IPS DF 6.9 (cell line): Measurements from ENCODE around the gene ECSIT.
"Not testable (repeated sequence)": the region's sequence is repeated elsewhere in the genome, so short reads cannot be mapped to it uniquely, and the experiment has no call there.

Experiments used
- DNase-seq: peaks from one replicate; pipeline ENCODE4 v3.0.0-alpha.2; 2013; ENCODE audit warnings: low read depth, low spot score
- H3K27ac ChIP-seq: one replicate; pipeline ENCODE4 v1.5.1; 2013; ENCODE audit warnings: low read length, control low read depth
- H3K27me3 ChIP-seq: 2 replicates; pipeline ENCODE4 v1.6.1; 2013; ENCODE audit warnings: mild to moderate bottlenecking, low read length; ENCODE audit not compliant: control insufficient read depth, insufficient read depth
- H3K36me3 ChIP-seq: 2 replicates; pipeline ENCODE4 v1.6.1; 2013; ENCODE audit warnings: low read length; ENCODE audit not compliant: control insufficient read depth, insufficient read depth
- H3K4me1 ChIP-seq: 2 replicates; pipeline ENCODE4 v1.6.1; 2013; ENCODE audit warnings: low read length; ENCODE audit not compliant: control insufficient read depth, insufficient read depth
- H3K4me3 ChIP-seq: 2 replicates; pipeline ENCODE4 v1.5.1; 2013; ENCODE audit warnings: mild to moderate bottlenecking, low read length
- H3K9me3 ChIP-seq: 2 replicates; pipeline ENCODE4 v1.6.1; 2013; ENCODE audit warnings: low read length, inconsistent platforms; ENCODE audit not compliant: control insufficient read depth, insufficient read depth
- WGBS: extraction: QIAGEN DNeasy Blood & Tissue Kit; methylation state at CpG from one replicate; pipeline ENCODE4 v1.1.7; 2013; ENCODE audit warnings: mixed read lengths, missing lambda C conversion rate; ENCODE audit not compliant: insufficient read length, insufficient coverage; 5-methylcytosine and 5-hydroxymethylcytosine counted together

Gene ECSIT

DNA sequence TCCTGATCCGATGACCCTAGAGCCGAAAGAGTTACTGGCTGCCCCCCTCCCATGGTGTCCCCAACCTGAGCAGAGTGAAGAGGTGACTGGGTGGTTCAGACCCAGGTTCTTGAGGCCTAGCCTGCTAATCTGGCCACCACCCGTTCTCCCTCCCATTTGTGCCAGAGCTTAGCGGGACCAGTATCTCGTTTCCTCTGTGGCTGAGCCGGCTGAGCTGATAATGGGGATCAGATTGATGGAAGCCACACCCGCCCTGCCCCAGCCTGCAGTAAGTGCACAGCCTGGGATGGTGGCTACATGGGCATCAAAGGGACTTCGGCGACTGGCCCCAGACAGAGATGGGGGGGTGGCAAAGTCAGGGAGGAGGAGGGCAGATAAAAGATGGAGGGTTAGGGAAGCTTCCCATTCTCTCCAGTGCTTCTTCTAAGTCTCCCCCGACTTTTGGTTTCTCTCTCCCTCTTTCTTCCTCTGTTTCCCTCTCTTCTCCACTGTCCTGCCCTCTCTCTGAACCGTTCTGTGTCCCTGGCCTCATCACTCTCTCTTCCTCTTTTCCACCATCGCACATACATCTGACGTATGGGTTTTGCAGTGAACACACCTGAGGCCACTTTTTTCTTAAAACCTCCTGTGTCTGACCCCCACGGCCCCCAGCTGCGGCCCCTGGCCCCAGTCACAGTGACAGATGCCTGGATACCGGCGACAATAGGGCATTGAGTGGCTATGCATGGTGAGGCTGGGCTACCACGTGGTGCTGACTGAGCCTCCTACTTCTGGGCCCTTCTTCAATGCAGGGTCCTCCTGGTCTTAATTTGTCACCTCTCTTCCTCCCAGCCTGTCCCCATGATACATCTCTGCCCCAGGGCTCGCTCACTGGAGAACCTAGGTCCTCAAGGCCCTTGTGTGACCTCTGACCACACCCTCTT is 50.5 kb downstream of the ECSIT start:
- no peaks in the 10 kb centered on the region for H3K36me3 ChIP-seq
- H3K27me3 ChIP-seq, result peaks cover 6% of the 10 kb centered on the region; the same call in 1 of the 2 replicates
- no CpG with 5 or more reads among the region's 19 CpGs for WGBS
- H3K9me3 ChIP-seq, result no peaks in the 10 kb centered on the region
- no peak overlapping the region for H3K4me3 ChIP-seq
- no peak for DNase-seq
- H3K4me1 ChIP-seq, result peaks cover 6% of the 10 kb centered on the region; the same call in 1 of the 2 replicates
- H3K27ac ChIP-seq, result no peak overlapping the region

DNA sequence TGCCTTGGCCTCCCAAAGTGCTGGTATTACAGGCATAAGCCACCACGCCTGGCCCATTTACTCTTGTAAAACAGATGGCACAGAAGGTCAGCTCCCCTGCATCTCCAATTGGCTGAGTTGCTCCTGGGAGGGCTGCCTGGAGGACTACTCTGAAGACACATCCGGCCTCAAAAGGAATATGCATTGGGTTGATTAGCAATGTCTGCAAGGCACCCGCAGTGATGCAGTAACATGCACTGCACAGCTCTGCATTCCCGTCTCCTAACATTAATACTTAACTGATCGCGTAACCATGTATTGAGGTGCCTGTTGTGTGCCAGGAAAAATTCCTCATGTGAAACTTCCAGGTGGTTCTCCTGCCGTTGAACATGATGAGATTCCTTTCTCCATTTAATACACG is 53.1 kb downstream of the ECSIT start:
- DNase-seq, result no peak
- Histone ChIP-seq H3K4me1 (0 out of 2 replicates have a peak, but pooled peaks cover 3% of the 10 kb centered on the region), H3K27me3 (no peaks in the 10 kb centered on the region; the same call in 1 of the 2 replicates), H3K9me3 (no peaks in the 10 kb centered on the region), H3K27ac (no peak overlapping the region), H3K36me3 (no peaks in the 10 kb centered on the region), H3K4me3 (no peak overlapping the region)
- WGBS, result no CpG with 5 or more reads among the region's 8 CpGs

DNA sequence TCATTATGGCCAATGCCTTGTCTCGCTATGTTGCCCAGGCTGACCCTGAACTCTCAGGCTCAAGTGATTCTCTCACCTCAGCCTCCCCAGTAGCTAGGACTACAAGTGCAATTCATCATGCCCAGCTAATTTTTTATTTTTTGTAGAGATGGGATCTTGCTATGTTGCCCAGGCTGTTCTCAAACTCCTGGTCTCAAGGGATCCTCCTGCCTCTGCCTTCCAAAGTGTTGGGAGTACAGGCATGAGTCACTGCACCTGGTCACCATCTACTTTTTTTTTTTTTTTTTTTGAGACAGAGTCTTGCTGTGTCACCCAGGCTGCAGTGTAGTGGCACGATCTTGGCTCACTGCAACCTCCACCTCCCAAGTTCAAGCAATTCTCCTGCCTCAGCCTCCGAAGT is 53.6 kb downstream of the ECSIT start:
- H3K27ac ChIP-seq, H3K36me3 ChIP-seq, H3K4me1 ChIP-seq, H3K9me3 ChIP-seq, H3K4me3 ChIP-seq, H3K27me3 ChIP-seq, DNase-seq: not testable (repeated sequence)
- no CpG with 5 or more reads among the region's 3 CpGs for WGBS

DNA sequence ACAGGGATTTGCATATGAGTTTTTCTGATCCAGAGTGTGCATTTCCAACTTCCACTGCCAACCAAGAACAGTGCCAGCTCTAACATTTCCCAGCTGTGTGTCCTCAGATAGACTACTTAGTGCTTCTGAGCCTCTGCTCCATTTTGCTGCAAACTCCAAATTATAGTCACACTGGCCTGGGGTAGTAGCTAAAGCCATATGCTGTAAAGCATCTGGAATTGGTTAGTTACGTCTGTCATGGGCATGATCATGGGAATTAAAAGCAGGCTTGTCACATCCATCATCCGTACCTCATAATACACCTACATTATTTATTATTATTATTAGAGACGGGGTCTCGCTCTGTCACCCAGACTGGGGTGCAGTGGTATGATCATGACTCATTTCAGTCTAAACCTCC is 55.2 kb downstream of the ECSIT start:
- no peak for DNase-seq
- Histone ChIP-seq H3K9me3 (no peaks in the 10 kb centered on the region), H3K36me3 (no peaks in the 10 kb centered on the region), H3K4me3 (no peak overlapping the region), H3K27ac (no peak overlapping the region), H3K27me3 (no peaks in the 10 kb centered on the region), H3K4me1 (no peaks in the 10 kb centered on the region)
- no CpG with 5 or more reads among the region's 4 CpGs for WGBS

DNA sequence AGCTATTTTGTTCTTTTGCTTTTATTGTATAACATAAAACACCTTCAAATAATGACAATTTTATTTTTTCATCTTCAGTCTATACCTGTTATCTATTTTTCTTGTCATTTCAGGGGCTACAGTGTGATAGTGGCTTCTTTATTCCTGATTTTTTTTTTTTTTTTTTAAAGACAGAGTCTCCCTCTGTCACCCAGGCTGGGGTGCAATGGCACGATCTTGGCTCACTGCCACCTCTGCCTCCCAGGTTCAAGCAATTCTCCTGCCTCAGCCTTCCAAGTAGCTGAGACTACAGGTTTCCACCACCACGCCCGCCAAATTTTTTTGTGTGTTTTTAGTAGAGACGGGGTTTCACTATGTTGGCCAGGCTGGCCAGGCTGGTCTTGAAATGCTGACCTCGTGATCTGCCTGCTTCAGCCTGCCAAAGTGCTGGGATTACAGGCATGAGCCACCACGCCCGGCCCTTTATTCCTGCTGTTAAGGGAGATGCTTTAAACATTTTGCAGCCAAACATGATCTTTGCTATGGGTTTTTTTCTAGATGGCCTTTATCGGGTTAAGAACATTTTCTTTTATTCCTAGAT is 60.6 kb downstream of the ECSIT start:
- no CpG with 5 or more reads among the region's 8 CpGs for WGBS
- not testable (repeated sequence) for H3K4me3 ChIP-seq, H3K36me3 ChIP-seq, H3K27ac ChIP-seq, DNase-seq, H3K9me3 ChIP-seq, H3K27me3 ChIP-seq
- peaks cover 11% of the 10 kb centered on the region for H3K4me1 ChIP-seq

DNA sequence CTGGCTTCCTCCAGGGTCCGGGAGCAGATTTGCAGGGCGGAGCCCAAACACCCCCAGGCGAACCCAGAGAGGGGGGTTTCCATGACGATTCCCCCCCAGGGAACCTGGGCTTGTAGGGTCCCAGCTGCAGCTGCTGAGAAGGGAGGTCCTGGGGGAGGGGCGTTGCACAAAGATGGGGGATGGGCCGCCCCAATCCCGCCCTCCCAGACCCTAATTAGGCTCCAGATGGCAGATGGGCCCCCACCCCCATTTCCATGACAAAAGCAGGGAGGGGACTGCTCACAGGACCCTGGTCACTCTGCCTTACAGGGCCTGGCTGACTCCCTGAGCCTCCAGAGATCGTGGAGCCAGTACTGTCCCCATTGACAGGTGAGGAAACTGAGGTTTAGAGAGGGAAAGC is 63.3 kb downstream of the ECSIT start:
- Histone ChIP-seq H3K27me3 (no peaks in the 10 kb centered on the region), H3K36me3 (no peaks in the 10 kb centered on the region), H3K27ac (no peak overlapping the region), H3K4me3 (no peak overlapping the region), H3K9me3 (no peaks in the 10 kb centered on the region), H3K4me1 (peaks cover 11% of the 10 kb centered on the region)
- WGBS, result no CpG with 5 or more reads among the region's 8 CpGs
- DNase-seq, result no peak

DNA sequence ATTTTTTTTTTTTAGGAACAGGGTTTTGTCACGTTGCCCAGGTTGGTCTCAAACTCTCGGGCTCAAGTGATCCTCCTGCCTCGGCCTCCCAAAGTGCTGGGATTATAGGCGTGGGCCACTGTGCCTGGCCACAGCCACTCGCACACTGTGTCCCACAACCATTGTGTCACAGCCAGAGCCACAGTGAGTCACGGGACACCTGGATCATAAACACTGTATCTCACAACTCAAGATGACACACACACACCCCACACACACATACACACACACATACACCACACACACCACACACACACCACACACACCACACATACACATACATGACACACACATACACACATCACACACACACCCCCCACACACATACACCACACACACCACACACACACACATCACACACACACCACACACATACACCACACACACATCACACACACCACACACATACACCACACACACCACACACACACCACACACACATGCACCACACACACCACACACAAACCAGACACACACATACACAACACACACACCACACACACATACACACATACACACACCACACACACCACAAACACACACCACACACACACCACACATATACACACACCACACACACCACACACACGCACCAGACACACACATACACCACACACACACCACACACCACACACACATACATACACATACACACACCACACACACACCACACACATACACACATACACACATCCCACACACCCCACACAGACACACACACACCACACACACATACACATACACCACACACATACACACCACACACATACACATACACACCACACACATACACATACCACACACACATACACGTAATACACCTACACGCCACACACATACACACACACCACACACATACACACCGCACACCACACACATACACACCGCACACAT is 64.3 kb downstream of the ECSIT start:
- Histone ChIP-seq H3K27ac (no peak overlapping the region), H3K36me3 (no peaks in the 10 kb centered on the region), H3K9me3 (no peaks in the 10 kb centered on the region), H3K4me3 (no peak overlapping the region), H3K27me3 (no peaks in the 10 kb centered on the region), H3K4me1 (peaks cover 11% of the 10 kb centered on the region)
- WGBS, result 100% methylated on average over 5 of the region's 11 CpGs
- no peak for DNase-seq

DNA sequence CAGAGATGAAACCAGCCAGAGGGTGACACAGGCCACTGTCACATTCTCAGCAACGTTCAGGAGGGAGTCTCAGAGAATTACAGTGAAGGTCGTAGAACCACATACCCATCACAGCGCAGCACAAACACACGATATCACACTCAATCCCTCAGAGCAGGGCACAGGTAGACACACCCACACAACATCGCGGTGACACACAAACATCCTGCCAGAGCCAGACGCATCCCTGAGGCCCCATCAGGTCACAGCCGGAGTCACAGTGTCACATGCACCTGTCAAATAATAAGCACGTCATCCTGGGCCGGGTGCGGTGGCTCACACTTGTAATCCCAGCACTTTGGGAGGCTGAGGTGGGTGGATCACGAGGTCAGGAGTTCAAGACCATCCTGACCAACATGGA is 65.5 kb downstream of the ECSIT start:
- WGBS, result no CpG with 5 or more reads among the region's 12 CpGs
- Histone ChIP-seq H3K36me3 (no peaks in the 10 kb centered on the region), H3K4me1 (peaks cover 11% of the 10 kb centered on the region), H3K9me3 (no peaks in the 10 kb centered on the region), H3K27ac (no peak overlapping the region), H3K27me3 (no peaks in the 10 kb centered on the region), H3K4me3 (no peak overlapping the region)
- DNase-seq, result no peak

DNA sequence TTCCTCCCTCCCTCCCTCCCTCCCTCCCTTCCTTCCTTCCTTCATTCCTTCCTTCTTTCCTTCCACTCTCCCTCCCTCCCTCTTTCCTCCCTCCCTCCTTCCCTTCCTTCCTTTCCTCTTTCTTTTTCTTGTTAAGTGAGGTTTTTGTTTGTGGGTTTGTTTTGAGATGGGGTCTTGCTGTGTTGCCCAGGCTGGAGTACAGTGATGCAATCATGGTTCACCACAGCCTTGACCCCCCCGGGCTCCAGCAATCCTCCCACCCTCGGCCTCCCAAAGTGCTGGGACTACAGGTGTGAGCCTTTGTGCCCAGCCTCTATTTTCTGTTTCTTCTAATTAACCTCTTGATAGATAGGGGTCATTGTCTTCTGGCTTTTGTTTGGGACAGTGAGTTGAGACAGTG is 67.5 kb downstream of the ECSIT start:
- no peaks in the 10 kb centered on the region for H3K36me3 ChIP-seq
- WGBS, result no CpG with 5 or more reads among the region's 2 CpGs
- no peaks in the 10 kb centered on the region for H3K9me3 ChIP-seq
- no peak for DNase-seq
- peaks cover 12% of the 10 kb centered on the region for H3K4me1 ChIP-seq
- H3K27ac ChIP-seq, result no peak overlapping the region
- no peaks in the 10 kb centered on the region for H3K27me3 ChIP-seq
- H3K4me3 ChIP-seq, result no peak overlapping the region

DNA sequence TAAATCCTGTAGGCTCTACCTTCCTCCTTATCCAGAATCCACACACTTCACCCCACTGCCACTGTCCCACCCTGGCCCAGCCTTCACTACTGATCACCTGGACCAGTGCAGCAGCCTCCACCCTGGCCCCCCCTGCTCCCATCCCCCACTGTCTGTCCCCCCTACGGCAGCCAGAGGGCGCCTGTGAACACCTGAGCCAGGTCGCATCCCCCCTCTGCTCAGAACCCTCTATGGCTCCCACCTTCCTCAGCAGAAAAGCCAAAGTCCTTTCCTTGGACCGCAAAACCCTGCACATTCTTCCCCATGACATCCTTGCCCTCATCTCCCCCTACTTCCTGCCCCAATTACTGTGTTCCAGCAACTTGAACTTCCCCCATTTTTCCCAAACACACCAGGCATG is 68.7 kb downstream of the ECSIT start:
- DNase-seq, result no peak
- H3K27me3 ChIP-seq, result no peaks in the 10 kb centered on the region
- no peaks in the 10 kb centered on the region for H3K36me3 ChIP-seq
- H3K4me3 ChIP-seq, result no peak overlapping the region
- peaks cover 7% of the 10 kb centered on the region; the same call in 1 of the 2 replicates for H3K4me1 ChIP-seq
- no peak overlapping the region for H3K27ac ChIP-seq
- WGBS, result no CpG with 5 or more reads among the region's 4 CpGs
- H3K9me3 ChIP-seq, result no peaks in the 10 kb centered on the region
